ENCODE measurements around the gene UNC5B.

Gene UNC5B

DNA sequence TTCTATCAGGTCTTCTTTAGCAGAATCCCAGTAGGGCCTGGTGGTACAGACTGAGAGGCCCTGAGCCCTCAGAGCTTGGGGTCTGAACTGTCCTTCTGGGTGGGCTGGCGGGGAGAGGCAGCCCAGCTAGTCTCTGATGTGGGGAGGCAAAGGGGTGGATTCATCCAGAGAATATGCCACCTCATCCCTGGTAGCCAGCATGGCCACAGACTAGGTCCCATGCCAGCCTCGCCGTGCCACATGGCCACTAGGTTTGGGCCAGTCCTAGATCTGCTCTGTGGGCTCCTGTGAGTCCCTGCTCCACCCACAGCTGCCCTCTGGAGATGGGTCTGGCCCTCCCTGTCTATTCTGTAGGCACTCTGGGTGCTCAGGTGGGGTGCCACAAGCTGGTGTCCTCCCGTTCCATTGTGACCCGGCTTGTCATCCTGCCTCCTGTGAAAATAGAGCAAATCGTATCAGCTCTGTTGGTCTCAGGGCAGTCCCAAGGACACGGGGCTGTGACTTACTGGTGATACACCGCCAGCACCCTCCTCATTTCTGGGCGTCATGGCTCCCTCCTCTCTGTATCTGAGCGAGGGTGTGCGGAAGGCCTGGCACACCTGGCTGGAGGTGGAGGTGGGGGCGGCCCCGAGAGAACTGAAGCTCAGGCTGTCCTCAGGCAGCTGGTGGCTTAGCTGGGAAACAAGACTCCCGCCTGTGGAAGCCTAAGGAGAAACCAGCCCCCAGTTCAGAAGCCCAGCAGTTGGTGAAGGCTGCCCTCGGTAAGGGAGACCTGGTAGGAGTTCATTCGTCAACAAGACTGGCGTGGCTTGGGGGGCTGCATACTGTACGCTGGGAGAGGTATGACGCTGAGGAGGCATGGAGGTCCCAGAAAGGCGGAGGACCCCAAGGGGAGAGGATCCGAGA is 33.3 kb downstream of the UNC5B start:
- in situ Hi-C loops (cut with MboI; ENCODE audit: low pct_unique_long_range_greater_than_20kb, low sequenced_read_pairs), result no loop called here

GRCh38 chr10:71246591-71247413 is 34.4 kb downstream of the UNC5B start:
- in situ Hi-C loops (cut with MboI; ENCODE audit: low pct_unique_long_range_greater_than_20kb, low sequenced_read_pairs), result no loop called here

More for the DNA sequence above, 33.3 kb downstream of the UNC5B start:
- no peak for DNase-seq

GRCh38 chr10:71247414-71247705 is 35.0 kb downstream of the UNC5B start:
- DNase-seq, result no peak
- in situ Hi-C loops (cut with MboI; ENCODE audit: low pct_unique_long_range_greater_than_20kb, low sequenced_read_pairs), result no loop called here

More at GRCh38 chr10:71246591-71247413, 34.4 kb downstream of the UNC5B start:
- peak; percentile 54 for DNase-seq

GRCh38 chr10:71247804-71248203 is 35.4 kb downstream of the UNC5B start:
- in situ Hi-C loops (cut with MboI; ENCODE audit: low pct_unique_long_range_greater_than_20kb, low sequenced_read_pairs), result no loop called here
- no peak for DNase-seq

GRCh38 chr10:71248210-71248609 is 35.8 kb downstream of the UNC5B start:
- in situ Hi-C loops (cut with MboI; ENCODE audit: low pct_unique_long_range_greater_than_20kb, low sequenced_read_pairs), result no loop called here
- no peak for DNase-seq

DNA sequence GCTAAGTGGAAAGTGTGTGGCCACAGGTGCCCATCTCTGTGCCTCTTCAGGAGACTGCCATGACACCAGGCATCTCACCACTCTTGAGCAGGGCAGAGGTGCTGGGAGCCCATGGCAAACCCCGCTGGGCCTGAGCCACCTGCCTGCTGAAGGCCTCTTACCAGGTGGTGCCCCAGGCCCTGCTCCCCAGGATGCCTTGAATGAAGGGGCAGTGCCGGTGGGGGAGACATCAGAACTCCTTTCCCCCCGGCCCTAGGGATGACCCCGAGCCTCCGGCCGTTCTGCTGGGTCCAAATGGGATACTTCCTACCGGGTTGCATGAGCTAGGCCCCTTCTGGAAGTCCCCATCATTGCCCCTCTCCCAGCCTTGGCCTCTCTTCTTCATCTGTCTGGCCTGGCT is 37.6 kb downstream of the UNC5B start:
- no peak for DNase-seq
- in situ Hi-C loops (cut with MboI; ENCODE audit: low pct_unique_long_range_greater_than_20kb, low sequenced_read_pairs), result no loop called here

DNA sequence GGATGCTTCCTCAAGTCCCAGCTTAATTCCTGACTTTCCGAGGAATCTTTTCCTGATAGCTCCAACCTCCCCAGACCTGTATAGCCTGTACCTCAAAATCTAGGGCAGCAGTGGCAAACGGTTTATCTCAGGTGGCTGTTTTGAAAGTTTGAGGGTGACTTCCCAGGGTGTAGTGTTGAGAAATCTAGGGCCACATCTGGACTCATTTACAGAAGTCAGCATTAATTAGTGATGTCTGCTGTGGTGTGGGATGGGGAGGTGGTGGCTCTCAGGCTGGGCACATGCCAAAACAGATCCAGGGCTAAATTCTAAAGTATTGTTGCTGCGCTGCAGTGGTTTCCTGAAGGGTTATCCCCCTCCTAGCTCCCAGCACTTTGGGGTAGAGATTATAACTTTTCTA is 38.0 kb downstream of the UNC5B start:
- DNase-seq, result peak; percentile 57
- in situ Hi-C loops (cut with MboI; ENCODE audit: low pct_unique_long_range_greater_than_20kb, low sequenced_read_pairs), result no loop called here

- DNase-seq, result no peak
- in situ Hi-C loops (cut with MboI; ENCODE audit: low pct_unique_long_range_greater_than_20kb, low sequenced_read_pairs), result no loop called here
Measured at GRCh38 chr10:71250842-71251241, 38.5 kb downstream of the UNC5B start.

- in situ Hi-C loops (cut with MboI; ENCODE audit: low pct_unique_long_range_greater_than_20kb, low sequenced_read_pairs), result no loop called here
- no peak for DNase-seq
Measured at GRCh38 chr10:71251319-71251718, 38.9 kb downstream of the UNC5B start.

DNA sequence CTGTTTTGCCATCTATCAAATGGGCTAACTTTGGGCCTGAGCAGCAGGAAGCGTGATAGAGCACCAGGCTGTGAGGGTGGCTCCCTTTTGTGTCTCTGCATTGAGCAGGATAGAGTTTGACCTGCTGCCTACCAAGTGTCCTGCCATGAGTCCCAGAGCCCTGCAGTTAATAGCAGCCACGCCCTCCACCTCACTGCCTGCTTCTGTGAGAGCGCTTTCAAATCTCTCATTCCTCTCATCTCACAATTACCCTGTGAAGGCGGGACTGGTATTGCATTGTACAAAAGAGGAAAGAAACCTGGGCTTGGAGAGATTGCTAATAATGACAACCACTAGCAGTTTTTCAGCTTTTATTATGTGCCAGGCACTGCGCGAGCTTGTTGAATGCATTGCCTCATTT is 39.9 kb downstream of the UNC5B start:
- no peak for DNase-seq
- in situ Hi-C loops (cut with MboI; ENCODE audit: low pct_unique_long_range_greater_than_20kb, low sequenced_read_pairs), result no loop called here

GRCh38 chr10:71253981-71254818 is 41.8 kb downstream of the UNC5B start:
- DNase-seq, result no peak
- in situ Hi-C loops (cut with MboI; ENCODE audit: low pct_unique_long_range_greater_than_20kb, low sequenced_read_pairs), result no loop called here

DNA sequence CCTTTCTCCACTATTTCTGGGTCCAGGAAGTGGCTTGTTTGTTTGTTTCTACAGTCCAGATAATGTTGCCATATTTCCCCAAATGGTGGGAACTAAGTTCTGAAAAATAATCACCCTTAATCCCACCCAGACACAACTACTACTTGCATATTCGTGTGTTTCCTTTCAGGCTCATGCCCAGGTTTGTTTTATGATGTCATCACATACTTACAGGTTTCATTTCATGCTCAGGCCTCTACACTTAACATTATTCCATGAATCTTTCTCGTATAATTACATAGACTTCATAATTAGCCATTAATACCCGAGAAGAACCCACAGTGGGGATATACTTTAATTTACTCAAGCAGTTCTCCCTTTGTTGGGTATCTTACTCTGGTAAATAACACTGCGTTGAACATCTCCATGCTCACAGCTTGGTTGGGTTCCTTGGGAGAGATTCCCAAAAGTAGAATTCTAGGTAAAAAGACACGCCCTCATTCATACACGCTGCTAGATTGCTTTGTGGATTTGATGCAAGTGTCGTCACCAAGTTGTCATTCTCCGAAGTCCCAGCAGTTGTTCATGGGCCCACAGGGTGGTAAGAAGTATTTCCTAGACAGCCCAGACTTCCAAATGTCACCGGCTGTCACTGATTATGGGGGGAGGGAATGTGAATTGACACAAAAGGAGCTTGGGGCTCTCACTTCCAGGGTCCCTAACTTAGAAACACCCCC is 42.6 kb downstream of the UNC5B start:
- in situ Hi-C loops (cut with MboI; ENCODE audit: low pct_unique_long_range_greater_than_20kb, low sequenced_read_pairs), result no loop called here

DNA sequence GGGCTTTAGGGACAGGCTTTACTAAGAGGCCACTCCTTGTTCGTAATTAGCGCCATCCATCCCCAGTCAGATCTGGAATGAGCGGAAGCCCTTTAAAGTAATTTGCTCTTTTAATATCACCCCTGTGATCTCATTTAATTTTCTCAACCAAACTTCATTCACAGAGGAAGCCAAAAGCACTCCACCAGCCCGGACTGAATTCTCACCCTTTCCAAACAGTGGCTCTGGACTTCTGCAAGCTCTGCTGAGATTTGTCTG is 43.1 kb downstream of the UNC5B start:
- in situ Hi-C loops (cut with MboI; ENCODE audit: low pct_unique_long_range_greater_than_20kb, low sequenced_read_pairs), result no loop called here
- DNase-seq, result no peak

More for the DNA sequence above, 42.6 kb downstream of the UNC5B start:
- DNase-seq, result no peak

DNA sequence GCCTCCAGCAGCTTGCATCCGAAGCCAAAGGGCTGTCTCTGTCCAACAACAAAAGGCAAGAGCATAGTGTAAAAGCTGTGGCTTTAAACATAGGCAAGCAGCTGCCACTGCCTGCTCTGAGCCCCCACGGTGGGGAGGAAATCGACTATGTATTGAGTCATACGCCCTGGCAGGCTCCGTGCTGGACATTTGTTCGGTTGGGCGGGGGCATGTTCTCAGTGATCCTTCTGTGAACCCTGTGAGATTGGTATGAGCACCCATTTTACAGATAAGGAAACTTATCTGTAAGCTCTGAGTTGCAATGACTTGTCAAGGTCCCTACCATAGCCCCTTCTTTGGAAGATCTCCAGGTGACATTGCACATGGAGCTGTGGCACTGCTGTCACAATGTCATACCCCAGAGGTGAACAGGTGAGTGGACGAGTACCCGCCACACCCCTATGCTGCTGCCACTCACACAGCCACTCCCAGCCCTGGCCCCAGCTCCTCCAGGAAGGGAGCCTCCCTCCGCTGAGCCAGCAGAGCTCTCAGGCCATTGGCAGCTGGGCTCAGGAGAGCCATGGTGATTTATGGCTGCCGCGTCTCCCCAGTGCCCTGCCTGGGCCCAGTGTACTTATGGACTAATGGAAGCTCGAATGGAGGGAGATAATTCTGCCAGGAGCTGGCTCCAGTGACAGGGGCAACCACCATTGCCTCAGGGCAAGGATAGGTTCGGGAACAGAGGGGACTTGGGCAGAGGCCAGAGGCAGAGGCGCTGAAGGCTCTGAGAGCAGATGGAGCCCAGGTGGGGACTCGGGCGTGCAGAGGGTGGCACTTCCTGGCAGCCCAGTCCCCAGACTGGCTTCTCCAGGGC is 43.7 kb downstream of the UNC5B start:
- DNase-seq, result no peak
- in situ Hi-C loops (cut with MboI; ENCODE audit: low pct_unique_long_range_greater_than_20kb, low sequenced_read_pairs), result no loop called here

GRCh38 chr10:71256661-71257318 is 44.4 kb downstream of the UNC5B start:
- DNase-seq, result no peak
- in situ Hi-C loops (cut with MboI; ENCODE audit: low pct_unique_long_range_greater_than_20kb, low sequenced_read_pairs), result no loop called here

GRCh38 chr10:71257319-71257997 is 45.1 kb downstream of the UNC5B start:
- in situ Hi-C loops (cut with MboI; ENCODE audit: low pct_unique_long_range_greater_than_20kb, low sequenced_read_pairs), result no loop called here
- DNase-seq, result no peak

GRCh38 chr10:71258046-71258445 is 45.7 kb downstream of the UNC5B start:
- DNase-seq, result no peak
- in situ Hi-C loops (cut with MboI; ENCODE audit: low pct_unique_long_range_greater_than_20kb, low sequenced_read_pairs), result no loop called here

All from KBM-7 (cell line).